NCI-H2107 treated with DMSO at 0.1 percent for 48 hours (cell line): Measurements from ENCODE around the gene MFAP4.
A peak's percentile ranks its signal among the peaks of the same experiment; 100 is the strongest.

Experiments used
- DNase-seq: peaks from one replicate; lab custom pipeline; 2025; ENCODE audit not compliant: unreplicated experiment; lab: John Stamatoyannopoulos, UW

Gene MFAP4

GRCh38 chr17:19386051-19386929 lies 700 bp downstream of the MFAP4 start:
- DNase-seq: no peak

GRCh38 chr17:19385521-19385983 lies 1.4 kb downstream of the MFAP4 start:
- DNase-seq: no peak

GRCh38 chr17:19384723-19385391 lies 2.1 kb downstream of the MFAP4 start:
- no peak for DNase-seq

- no peak for DNase-seq
These were observed 3.1 kb downstream of the MFAP4 start for GRCh38 chr17:19383681-19384470.

- no peak for DNase-seq
These were observed 4.2 kb downstream of the MFAP4 start for GRCh38 chr17:19382531-19383444.

GRCh38 chr17:19381741-19382444 lies 5.1 kb downstream of the MFAP4 start:
- DNase-seq: no peak

GRCh38 chr17:19381361-19381740 lies 5.6 kb downstream of the MFAP4 start:
- no peak for DNase-seq

- no peak for DNase-seq
These were observed 6.3 kb downstream of the MFAP4 start for GRCh38 chr17:19380481-19381301.

- no peak for DNase-seq
These were observed 7.5 kb downstream of the MFAP4 start for GRCh38 chr17:19379361-19380065.

GRCh38 chr17:19378416-19379360 lies 8.3 kb downstream of the MFAP4 start, which contains the start of gene MAPK7:
Gene MAPK7 (plus strand): TSS chr17:19378498. CDS start chr17:19378901, 403 bp downstream.
- DNase-seq: no peak

- DNase-seq: peak; percentile 88
These were observed 9.2 kb downstream of the MFAP4 start for GRCh38 chr17:19377602-19378415.

- DNase-seq: no peak
These were observed 10.2 kb downstream of the MFAP4 start for GRCh38 chr17:19376811-19377210.

GRCh38 chr17:19375732-19376131 lies 11.3 kb downstream of the MFAP4 start:
- no peak for DNase-seq

GRCh38 chr17:19374136-19374535 lies 12.9 kb downstream of the MFAP4 start:
- DNase-seq: no peak

GRCh38 chr17:19372866-19373504 lies 14.0 kb downstream of the MFAP4 start:
- DNase-seq: no peak

- no peak for DNase-seq
These were observed 14.6 kb downstream of the MFAP4 start for GRCh38 chr17:19372439-19372838.
